ENCODE measurements around the gene RASA3. TPM values are rescaled to one million over a fixed set of nuclear protein-coding genes. Genes with fewer than 3 reads are reported as not detected.

RASA3 gene
- total and polyA plus RNA-seq, 10 of the 15 experiments (the other 5 are each of a cell fraction or from before 2014, with no cell fraction given), result 0.79 to 33.9 (median 17.6) TPM

DNA sequence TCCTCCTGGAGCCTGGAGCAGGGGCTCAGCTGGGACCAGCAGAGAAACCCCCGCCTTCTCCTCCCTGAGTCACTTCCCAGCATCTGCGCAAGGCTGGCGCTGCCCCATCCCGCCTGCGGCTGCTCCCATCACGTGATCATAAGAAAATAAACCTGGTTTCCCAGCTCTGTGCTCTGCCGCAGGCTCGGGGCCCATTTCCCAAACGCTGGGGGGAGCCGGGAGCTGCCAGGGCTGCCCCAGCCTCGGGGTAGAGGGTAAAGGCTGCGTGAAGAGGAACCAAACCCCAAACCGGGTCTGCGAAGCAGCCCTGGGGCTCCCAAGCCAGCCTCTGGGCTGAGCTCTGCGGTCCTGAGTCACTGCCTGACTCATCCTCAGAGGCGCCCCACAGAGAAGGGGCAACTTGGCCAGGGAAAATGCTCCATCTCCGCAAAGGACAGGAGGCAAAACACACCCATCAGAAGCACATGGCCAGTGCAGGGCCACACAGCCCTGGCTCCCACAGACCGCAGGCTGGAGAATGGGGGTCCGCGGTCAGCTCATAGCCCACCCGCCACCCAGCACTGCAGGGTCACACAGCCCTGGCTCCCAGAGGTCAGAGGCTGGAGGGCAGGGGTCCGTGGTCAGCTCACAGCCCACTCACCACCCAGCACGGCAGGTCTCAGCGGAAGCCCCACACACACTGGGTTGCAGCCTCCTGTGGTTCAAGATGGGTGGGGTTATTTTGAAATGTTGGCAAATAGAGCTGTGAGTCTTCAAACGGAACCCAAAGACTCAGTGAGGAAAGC lies 67.1 kb downstream of the RASA3 start (continued):
- peak; percentile 41 for TF ChIP-seq USF2 (IDR thresholded peaks at IDR 0.05; ENCODE audit: borderline replicate concordance, low read depth, low read length)
- TF ChIP-seq, protein P1, sequence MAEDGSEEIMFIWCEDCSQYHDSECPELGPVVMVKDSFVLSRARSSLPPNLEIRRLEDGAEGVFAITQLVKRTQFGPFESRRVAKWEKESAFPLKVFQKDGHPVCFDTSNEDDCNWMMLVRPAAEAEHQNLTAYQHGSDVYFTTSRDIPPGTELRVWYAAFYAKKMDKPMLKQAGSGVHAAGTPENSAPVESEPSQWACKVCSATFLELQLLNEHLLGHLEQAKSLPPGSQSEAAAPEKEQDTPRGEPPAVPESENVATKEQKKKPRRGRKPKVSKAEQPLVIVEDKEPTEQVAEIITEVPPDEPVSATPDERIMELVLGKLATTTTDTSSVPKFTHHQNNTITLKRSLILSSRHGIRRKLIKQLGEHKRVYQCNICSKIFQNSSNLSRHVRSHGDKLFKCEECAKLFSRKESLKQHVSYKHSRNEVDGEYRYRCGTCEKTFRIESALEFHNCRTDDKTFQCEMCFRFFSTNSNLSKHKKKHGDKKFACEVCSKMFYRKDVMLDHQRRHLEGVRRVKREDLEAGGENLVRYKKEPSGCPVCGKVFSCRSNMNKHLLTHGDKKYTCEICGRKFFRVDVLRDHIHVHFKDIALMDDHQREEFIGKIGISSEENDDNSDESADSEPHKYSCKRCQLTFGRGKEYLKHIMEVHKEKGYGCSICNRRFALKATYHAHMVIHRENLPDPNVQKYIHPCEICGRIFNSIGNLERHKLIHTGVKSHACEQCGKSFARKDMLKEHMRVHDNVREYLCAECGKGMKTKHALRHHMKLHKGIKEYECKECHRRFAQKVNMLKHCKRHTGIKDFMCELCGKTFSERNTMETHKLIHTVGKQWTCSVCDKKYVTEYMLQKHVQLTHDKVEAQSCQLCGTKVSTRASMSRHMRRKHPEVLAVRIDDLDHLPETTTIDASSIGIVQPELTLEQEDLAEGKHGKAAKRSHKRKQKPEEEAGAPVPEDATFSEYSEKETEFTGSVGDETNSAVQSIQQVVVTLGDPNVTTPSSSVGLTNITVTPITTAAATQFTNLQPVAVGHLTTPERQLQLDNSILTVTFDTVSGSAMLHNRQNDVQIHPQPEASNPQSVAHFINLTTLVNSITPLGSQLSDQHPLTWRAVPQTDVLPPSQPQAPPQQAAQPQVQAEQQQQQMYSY (CRISPR knock-in tag; IDR thresholded peaks at IDR 0.05), result no peak
- no peak for TF ChIP-seq STAT1 (conservative IDR thresholded peaks at IDR 0.05)
- TF ChIP-seq SIN3A (IDR thresholded peaks at IDR 0.05; ENCODE audit: low read depth, low read length), result peak; percentile 57; the same call in 1 of the 2 replicates
- TF ChIP-seq BACH1 (IDR thresholded peaks at IDR 0.05; ENCODE audit: borderline replicate concordance), result peak; percentile 28; the same call in 1 of the 2 replicates
- 0 out of 2 replicates have a peak, but pooled peaks have one; percentile 9 for TF ChIP-seq ZNF207 (IDR thresholded peaks at IDR 0.05; ENCODE audit: borderline replicate concordance)
- peak; percentile 71 for TF ChIP-seq POLR2A (IDR thresholded peaks at IDR 0.05; ENCODE audit: low read depth, low read length)
- peak; percentile 53 for TF ChIP-seq MYC (IDR thresholded peaks at IDR 0.05; ENCODE audit: insufficient read depth, insufficient read length, insufficient replicate concordance, low read length, severe bottlenecking)
- TF ChIP-seq FOXM1 (IDR thresholded peaks at IDR 0.05; ENCODE audit: low read depth, low read length), result no peak
- no peak for TF ChIP-seq KAT2A (conservative IDR thresholded peaks at IDR 0.05; ENCODE audit: control insufficient read depth, low read depth, low read length)
- TF ChIP-seq REST (IDR thresholded peaks at IDR 0.05; ENCODE audit: low read depth, low read length), result no peak

Data from GM12878 (cell line).